WI38 (cell line): ENCODE data around the gene ETV6.

Experiments used
- H3K4me3 ChIP-seq: 2 replicates; pipeline ENCODE4 v1.5.1; 2011; ENCODE audit warnings: low read depth, mild to moderate bottlenecking, control low read depth, low read length
- CTCF ChIP-seq: IDR thresholded peaks from 2 replicates; pipeline ENCODE4 v1.5.1; 2012; ENCODE audit warnings: low read depth, mild to moderate bottlenecking, control low read depth, low read length

The ETV6 gene

GRCh38 chr12:11920231-11920630 lies 270.8 kb downstream of the ETV6 start:
- no peak overlapping the region for H3K4me3 ChIP-seq
- TF ChIP-seq CTCF: no peak

GRCh38 chr12:11922361-11922760 lies 272.9 kb downstream of the ETV6 start:
- no peak overlapping the region for H3K4me3 ChIP-seq
- no peak for TF ChIP-seq CTCF

GRCh38 chr12:11923067-11923466 lies 273.6 kb downstream of the ETV6 start:
- TF ChIP-seq CTCF: no peak
- H3K4me3 ChIP-seq: no peak overlapping the region

- TF ChIP-seq CTCF: no peak
- H3K4me3 ChIP-seq: no peak overlapping the region
Measured at GRCh38 chr12:11927286-11927935, 277.9 kb downstream of the ETV6 start.

GRCh38 chr12:11929714-11930113 lies 280.2 kb downstream of the ETV6 start:
- H3K4me3 ChIP-seq: no peak overlapping the region
- TF ChIP-seq CTCF: no peak

- H3K4me3 ChIP-seq: no peak overlapping the region
- TF ChIP-seq CTCF: no peak
Measured at GRCh38 chr12:11939223-11939622, 289.7 kb downstream of the ETV6 start.

GRCh38 chr12:11941606-11942337 lies 292.3 kb downstream of the ETV6 start:
- no peak overlapping the region for H3K4me3 ChIP-seq
- TF ChIP-seq CTCF: no peak
